ENCODE data around the gene STON2.

The STON2 gene

DNA sequence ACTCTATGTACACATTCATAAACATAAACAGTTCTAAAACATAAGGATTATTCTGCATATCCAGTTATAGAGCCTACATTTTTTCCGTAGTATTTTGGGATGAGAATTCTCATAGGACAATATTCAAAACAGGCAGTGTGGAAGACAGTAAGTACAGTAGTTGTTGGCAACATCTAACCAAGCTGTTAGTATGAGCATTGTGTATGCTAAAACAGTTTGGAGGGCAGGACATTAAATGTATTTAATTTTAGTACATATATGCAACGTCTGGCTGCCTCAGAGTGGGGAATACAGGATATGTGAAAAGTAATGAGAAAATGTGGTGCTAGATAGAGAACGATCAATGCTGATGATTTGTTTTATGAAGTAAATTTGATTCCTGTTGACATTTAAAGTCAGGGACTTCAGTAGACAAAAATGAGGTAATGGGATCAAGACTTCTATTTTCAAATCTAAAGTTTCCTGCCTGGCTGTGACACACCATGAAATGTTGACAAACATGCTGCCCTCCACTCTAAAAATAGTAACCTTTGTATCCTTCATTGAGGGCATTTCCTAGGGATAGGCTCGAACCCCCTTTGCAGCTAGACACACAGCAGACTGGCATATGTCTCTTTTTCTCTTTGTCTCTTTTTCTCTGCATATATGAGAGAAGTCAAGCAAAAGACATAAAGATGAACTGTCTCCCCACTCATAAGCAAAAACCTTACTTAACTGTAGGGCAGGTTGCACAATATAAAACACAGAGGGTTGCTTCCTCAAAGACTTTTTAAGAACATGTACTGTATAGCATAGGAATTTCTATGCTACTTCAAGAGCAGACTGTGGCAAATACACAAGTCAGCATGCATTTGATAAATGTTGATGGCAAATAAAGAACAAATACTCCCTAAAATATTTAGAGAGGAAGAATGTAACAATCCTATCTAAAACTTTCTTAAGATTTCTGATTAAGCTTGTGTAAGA lies 103.9 kb downstream of the STON2 start:
- no peak for DNase-seq

DNA sequence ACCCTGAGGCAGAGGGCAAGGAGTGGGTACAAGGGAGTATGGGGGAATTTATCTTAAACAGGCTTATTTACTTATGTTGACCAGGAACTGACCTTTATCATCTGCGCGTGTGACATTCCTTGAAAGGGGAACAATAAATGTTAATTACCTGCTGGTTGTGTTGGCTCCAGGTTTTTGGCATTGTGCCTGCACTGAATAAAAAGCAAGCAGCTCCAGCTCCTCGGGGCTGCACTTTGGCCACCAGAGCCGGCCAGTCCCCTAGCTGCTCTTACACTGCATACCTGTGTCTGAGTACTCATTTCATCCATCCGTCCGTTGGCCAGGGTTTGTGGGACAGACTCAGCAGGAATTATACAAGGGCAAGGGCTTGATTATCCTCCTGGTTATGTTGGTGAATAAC lies 110.6 kb downstream of the STON2 start:
- DNase-seq, result no peak

DNA sequence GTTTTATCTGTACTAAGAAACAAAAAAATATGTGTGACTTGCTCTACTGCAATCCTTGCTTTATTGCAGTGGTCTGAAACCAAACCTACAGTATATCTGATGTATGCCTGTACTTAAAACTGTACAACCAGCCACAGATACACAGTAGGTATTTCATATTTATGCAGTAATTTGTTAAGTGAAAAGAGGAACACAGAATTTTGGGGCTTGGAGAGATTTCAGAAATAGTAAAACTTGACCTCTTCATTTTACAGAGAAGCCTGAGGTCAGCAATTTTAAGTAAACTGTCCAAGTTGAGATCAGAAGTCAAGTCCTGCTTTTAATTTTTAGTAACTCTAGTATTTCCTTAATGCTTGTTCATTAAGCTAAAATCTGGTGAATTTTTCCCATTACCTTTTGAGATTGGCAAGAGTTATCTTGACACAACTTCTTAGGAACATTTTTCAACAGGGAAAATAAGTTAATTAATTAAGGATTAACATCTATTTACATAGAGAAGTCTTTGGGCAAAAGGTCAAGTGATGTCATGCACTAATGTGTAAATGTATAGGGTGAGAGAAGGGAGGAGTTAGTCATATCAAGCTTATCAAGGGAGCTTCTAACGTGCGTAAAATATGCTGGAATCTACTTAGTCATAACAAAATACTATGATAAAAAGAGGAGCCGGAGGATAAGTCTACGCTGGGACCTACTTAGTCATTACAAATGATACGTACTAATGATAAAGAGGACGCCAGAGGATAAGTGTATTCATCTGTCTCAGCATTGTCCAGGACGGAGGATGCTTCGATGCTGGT lies 113.4 kb downstream of the STON2 start:
- DNase-seq, result no peak

DNA sequence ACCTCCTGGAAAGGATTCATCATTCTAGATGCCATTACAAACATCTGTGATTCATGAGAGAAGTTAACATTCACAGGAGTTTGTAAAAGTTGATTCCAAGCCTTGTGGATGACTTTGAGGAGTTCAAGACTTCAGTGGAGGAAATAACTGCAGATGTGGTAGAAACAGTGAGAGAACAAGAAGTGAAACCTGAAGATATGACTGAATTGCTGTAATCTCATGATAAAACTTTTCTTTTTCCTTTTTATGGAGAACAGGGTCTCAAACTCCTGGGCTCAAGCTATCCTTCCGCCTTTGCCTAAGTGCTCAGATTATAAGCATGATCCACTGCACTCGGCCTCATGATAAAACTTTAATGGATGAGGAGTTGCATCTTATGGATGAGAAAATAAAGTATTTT lies 114.9 kb downstream of the STON2 start:
- DNase-seq, result no peak

DNA sequence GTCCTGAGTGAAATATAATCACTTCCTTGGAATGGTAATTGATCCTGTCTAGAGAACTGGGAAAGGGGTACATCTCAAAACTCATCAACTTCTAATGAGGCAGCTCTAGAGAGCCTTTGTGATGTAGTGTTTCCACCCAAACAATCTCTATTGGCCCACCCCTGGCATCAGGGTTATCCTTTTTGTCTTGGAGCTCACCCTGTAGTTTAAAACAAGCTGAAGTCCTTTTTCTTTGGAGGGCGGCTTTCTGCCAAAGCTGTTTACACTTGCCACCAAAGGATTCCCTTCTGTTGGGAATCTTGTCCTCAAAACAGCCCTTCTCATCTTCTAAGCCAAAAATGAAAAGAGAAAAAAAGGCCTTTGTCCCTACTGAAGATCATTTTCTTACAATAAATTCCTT lies 118.8 kb downstream of the STON2 start:
- no peak for DNase-seq

DNA sequence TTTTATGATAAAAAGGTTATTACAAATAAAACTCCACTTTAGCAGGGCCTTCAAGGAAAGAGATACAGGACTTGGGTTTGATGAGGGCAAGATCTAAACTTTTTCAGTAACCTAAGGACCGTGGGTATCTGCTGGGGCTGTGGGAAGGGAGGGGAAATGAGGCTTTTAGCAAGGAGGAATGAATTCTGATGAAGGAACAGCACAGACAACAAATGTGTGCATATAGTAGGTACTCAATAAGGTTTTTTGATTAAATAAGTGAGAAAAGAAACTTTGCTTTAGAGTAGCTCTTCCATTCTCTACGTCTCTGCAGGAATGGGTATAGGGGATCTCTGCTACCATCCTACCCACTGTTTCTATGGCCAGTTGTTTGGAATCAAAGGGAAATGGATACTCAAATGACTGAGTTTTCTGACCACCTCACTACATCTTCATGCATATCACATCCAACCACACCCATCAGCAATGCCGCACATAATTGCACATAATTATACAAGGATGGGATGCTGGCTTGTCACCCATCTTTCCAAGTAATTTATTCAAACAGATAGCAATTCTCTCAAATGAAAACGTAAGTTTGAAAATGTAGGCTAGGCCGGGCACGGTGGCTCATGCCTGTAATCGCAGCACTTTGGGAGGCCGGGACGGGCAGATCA lies 119.9 kb downstream of the STON2 start:
- no peak for DNase-seq

DNA sequence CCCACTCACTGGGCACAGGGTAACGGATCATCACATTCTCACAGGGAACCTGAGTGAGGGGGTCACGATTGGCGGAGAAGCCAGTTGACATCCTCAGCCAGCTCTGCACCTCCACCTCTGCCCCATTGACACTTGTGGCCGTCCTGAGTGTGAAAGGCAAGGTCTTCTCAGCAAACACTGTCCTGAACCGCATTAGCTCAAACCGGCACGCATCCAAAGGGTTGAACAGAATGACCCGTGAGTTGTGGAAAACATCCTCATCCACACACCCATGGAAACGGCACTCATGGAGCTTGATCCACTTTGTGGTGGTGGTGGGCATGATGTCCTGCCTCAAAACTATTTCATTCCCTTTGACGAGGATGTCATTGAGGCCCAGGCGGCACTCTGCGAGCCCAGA lies 123.0 kb downstream of the STON2 start:
- no peak for DNase-seq

DNA sequence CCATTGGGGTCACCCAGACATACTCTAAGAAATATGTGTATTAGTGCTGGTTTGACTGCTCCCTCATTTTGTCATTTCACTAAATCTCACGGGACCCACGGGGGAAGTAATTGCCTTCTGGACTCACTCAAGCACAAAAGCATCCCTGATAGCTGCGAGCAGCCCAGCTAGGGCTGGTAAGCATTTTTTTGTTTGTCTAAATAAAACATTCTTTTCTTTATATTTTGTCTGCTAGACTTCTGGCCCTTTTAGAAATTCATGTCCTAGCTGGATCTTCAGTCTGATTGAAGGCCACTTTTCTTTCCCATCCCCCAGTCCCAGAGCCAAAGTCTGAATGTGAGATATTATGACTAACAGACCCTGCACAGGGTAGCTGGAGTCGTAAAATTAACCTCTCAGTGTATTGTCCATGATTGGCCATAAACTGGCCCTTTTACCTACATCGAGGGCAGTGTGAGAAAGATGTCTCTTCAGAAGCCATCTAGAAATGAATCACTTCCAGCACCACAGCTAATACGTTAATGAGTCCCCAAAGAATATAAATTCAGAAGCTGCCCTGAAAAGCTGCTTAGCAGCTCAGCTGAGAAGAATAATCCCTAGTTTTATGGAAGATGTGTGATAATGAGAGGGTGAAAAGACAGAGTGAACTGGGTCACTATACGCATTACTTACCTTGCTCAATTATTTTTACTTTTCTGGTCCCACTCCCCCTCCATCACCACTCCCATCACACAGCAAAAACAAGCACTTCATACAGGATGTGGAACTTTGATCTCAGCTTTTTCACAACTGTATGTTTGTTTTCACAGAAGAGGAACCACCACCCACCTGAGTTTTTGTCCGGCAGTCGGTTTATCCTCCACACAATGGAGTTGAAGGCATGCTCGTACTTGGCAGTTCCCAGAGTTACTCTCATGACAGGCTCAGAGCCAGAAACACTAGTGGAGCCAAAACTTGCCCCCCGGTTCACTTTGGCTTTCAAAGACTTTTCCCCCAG lies 123.8 kb downstream of the STON2 start:
- no peak for DNase-seq

DNA sequence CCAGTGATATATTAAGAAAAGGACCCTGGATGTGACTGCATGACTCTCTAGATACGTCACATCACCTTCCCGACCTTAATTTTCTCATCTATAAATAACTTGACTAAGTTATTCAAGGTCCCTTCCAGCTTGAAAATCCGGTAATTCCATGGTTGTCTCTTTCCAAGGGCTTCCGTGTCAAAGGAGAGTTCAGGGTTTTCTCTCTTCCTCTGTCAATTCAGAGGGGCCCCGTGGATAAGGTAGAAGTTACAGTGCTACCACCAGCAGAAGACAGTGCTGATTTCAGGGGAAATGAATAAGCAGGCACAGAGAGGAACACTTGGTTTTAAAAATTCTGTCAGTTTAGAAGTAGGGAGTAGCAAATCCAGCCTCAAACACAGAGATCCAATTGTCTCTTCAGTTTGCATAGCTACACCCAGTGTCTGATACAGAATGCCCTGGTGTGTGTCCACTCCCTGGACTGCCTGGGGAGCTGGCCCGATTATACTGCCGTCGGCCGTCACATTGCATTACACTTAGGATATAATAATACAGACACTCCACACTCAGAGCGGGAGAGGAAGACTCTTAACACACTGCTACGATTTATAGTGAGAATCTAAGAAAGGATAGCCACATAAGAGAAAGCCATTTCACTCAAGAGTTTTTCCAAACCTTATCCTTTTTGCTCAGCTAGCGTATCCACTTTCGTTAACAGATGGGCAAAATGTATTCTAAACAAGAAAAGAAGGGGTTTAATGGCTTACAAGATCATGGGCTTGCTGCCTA lies 124.6 kb downstream of the STON2 start:
- DNase-seq, result no peak

DNA sequence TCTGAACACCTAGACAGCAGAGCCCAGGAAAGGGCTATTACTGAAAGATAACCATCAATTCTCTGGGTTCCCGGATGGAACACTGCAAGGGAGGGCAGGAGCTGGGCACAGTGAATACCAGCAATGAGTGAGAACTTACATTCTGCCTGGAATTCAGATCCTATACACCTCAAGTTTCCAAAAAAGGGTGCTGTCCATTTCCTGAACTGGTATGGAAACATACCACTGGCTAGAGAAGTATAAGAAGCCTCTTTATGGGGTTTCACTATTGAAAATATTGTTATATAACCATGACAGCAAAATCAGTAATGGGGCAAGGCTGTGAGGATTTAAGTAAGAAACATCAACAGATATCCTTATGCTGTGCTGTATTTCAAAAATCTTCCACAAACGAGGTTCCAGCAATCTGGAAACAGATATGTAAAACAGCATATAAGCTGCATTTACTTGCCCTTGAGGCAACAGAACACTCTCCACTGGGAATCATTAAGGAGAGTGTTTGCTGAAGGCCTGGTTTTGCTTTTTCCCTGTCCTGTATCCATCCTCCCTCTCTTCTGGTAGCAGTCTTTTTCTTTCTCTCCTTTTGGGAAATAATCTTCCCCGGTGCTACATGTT lies 126.1 kb downstream of the STON2 start:
- DNase-seq, result no peak

DNA sequence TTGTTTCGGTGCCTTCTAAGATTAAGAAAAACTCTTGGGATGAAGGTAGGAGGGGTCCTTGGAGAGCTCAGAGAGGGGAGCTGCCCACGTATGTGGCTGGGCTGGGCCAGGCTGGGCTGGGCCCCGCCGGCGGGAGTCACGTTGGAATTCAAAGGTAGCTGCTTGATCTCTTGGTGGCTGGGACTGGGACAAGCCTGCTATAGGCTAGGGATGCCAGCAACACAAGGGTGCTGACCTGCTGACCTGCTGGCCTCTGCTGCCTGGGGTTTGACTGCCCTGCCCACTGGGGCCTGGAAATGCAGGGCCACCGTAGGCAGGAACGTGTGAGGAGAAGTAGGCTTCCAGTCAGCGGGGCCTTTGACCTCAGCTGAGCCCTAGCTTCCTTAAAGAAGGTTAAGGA lies 126.6 kb downstream of the STON2 start:
- no peak for DNase-seq

DNA sequence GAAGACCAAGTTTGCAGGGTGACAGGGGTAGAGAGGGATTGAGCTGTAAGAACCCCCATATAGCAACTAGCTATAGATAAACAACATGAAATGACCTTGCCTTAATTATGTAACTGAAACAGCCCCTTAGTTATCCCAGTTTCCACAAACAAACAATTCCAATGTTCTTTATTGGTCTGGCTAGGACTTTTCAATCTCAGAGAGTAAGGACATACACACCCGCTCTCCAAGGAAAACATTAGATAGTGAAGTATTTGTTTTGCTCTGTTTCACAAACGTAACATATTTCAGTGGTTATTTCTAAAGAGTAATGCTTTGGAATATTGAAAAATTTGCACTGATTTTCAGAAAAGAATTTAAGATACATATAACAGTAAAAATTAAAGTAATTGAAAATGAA lies 127.8 kb downstream of the STON2 start:
- DNase-seq, result no peak

DNA sequence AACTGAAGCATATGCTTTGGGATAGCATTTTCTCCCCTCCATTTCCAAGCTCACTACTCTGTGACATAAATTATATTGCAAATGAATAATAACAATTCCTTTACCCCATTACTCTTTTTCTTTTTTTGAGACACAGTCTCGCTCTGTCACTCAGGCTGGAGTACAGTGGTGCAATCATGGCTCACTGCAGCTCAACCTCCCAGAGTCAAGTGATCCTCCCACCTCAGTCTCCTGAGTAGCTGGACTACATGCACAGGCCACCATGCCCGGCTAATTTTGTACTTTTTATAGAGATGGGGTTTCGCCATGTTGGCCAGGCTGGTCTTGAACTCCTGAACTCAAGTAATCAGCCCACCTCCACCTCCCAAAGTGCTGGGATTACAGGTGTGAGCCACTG lies 130.1 kb downstream of the STON2 start:
- no peak for DNase-seq

DNA sequence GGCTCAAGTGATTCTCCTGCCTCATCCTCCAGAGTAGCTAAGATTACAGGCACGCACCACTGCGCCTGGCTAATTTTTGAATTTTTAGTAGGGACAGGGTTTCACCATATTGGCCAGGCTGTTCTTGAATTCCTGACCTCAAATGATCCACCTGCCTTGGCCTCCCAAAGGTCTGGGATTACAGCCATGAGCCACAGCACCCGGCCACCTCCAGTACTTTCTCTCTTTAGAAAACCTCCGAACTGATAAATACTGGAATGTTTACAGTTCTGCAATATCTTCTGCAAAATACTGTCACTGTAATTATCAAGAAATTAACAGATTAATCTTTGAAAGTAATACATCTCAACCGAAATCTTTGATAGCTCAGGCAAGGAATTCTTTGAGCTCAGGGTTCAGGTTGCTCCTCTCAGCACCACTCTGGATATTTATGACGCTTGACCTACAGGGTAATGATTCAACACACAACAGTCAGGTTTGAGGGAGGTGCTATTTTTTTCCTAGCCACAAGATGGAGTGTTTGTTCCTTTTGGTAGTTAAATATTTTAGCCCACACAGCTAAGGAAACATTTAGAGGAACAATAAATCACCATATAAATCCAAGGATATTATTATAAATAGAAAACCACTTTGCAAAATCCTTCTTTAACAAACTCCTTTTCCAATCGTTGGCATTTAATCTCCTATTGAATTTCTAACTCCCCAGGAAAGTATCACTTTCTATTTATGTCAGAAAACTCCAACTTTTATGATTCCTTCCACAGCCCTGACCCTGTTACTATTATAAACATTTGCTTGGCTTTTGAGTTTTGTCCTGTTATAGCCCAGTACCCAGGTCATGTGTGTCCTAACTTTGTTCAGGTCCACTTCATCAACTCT lies 130.8 kb downstream of the STON2 start:
- no peak for DNase-seq

DNA sequence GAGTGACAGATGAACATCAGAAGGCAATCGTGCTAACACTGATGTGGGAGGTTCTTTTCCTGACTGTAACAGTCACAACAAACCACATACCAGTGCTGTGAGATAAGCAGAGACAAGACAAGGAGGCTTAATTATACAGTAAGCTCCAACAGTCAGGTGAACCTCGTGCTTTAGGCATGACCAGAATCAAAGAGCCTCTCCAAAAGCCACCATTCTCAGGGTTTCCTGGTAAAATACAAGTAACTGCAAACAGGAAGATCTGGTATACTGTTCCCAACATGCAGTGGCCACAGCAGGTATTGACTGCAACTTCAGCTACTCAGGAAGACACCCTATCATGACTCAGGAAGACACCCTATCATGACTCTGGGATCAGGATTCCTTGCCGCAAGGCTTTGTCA lies 132.1 kb downstream of the STON2 start:
- DNase-seq, result no peak

DNA sequence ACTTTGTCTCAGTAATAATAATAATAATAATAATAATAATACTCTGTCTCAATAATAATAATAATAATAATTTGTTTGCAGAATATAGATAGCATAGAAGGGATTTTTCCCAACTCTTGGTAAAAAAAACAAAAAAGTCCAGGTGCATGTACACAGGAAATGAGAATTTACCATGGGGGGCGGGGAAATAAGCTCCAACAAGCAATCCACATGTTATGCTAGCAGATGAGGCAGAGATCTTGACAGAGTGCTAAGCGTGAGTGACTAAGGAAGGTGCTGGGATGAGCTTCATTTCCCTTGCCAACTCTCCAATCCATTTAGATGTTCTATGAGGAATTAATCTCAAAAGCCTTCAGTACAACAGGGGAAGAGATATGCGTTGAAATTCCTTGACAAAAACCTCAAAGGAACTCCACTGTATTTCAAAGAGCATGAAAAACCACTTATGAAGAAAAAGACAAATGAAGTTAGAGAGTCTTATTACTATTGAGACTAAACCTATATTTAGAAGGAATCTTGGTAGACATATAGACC lies 134.4 kb downstream of the STON2 start:
- no peak for DNase-seq

DNA sequence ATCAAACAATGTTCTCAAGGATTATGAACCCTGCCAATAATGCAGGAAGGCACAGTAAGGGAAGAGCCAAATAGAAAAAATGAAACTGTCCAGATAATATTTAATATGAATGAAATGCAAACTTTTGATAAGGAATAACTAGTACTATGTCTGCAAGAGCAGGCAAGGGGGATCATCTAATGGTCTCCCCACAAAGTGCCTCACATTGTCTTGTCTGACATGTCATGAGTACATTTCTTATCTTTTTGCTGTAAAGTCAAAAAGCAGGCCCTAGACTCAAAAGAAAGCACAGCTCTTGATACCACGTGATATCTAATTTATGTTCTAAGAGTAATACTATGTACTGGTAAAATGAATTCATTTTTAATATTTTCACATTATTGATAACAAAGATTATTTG lies 135.5 kb downstream of the STON2 start:
- no peak for DNase-seq

DNA sequence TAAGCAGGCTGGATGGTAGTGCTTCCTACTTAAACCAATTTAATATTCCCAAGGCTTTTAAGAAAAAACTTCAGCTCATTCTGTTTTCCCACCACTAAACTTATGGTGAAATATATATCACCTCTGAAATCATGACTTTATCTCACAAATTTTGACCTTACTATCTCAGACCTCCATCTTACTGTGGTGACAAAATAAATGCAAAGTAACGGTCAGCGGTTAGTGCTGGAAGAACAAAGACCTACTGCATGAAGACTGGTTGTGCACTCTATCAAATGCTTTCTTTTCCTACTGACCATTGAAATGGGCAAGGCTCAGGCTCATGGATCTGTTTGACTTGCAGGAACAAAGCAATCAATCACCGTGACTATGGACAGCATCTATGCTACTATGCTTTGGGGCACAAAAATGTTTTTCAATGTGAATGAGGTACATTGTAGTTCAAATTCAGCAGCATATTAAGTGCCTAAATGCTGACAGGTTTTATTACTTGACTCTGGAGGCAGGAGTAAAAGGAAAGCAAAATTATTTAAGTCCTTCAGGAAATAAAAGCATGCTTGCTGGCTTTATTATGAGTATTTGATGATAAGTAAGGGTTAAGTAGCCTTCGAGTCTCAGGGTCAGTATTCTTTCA lies 136.2 kb downstream of the STON2 start:
- DNase-seq, result no peak

DNA sequence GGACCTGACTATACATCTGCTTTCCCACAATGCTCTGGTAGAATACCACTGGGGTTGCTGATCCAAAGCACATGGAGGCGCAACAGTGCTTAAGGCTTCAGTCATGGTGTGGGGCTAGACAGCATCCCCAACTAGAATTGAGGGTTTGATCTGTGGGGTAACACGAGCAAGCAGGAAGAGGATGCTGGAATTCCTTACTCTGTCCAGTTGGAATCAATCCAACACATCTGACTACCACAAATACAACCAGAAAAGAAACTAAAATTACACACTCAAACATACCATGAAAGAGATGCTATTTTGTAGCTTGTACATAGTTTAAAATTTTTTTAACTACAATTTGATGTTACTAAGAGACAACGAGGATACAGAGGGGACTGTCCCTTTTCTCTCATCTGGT lies 138.9 kb downstream of the STON2 start:
- DNase-seq, result no peak
